GM08714 (cell line): ENCODE results near the gene PSMB7.

Experiments used
- H3K4me3 ChIP-seq: fragments of 200-500 bp; sonication (Bioruptor generic); 2 replicates; pipeline ENCODE4 v1.5.1; 2014; ENCODE audit warnings: mild to moderate bottlenecking, low read length, inconsistent platforms
- ZNF274 ChIP-seq: IDR thresholded peaks from 2 replicates; pipeline ENCODE4 v1.6.1; 2012; ENCODE audit warnings: mild to moderate bottlenecking, low read depth, low read length

Gene PSMB7

DNA sequence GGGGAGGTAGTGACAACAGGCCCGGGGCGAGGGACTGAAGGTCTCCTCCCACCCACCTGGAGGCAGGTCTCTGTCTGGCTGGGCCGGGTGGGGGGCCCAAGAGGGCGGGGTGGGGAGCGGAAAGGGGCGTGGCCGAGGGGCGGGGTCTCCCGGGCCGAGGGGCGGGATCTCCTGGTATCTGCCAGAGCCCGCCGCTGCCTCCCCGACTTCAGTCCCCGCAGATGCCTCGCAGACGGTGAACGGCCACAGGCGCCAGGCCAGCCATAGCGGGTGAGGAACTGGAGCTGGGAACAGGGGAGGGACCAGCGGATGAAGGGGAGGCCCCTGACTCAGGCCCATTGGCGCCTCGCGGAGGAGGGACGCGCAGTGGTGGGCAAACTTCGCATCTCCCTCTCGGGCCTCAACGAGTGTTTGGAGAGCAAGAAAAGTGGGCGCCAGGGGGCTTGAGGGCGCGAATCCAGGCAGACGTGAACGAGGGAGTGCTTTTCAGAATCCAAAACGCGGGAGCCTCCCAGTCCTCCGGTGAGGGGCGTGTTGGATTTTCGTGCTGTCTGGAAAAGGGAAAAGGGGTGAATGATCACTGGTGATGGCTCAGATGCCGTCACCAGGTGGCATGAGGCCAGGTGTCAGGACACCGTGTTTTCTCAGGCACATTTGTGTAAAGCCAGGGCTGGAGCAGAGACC lies 35.1 kb upstream of the PSMB7 start, which contains the start of gene ADGRD2:
Gene ADGRD2 (plus strand): TSS at position 211 of the 684 bp plus-strand sequence. CDS start 1,216 bp downstream, outside the sequence.
- no peak within 1 kb of the TSS for H3K4me3 ChIP-seq
- no peak for TF ChIP-seq ZNF274

DNA sequence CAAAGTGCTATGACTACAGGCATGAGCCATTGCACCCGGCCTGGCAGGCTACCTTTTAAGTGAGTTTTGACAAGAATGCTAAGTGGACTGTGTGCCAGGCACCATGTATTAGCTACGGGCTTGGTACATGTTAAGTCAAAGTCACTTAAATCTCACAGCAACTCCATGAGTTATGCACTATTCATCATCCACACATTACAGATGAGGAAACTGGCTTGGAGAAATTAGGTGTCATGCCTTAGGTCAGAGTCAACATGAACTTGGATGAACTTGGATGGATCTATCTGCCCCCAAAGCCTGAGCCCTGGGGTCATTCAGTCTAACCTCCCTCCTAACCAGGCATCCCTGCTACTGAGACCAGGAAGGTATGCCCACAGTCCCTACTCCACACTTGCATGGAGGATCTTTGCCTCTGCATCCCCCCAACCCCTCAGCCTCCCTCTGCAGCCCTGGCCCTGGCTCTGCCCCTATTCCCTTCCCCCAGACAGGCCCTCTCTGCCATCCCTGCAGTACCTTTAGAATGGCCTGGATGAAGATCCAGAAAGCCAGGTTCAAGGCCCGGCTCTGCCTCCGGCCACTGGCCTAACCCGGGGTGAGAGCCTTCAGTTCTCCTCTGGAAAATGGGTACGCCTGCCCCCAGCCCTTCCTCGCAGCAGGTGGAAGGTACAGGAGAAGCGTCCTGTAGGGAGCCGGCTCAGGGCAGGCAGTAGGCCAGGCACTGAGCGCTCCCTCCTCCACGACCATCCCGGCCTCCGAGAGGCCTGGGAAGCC lies 34.3 kb upstream of the PSMB7 start:
- no peak overlapping the region for H3K4me3 ChIP-seq
- TF ChIP-seq ZNF274: no peak

- TF ChIP-seq ZNF274: no peak
- no peak overlapping the region for H3K4me3 ChIP-seq
These were observed 32.8 kb upstream of the PSMB7 start for GRCh38 chr9:124448019-124448418.

- TF ChIP-seq ZNF274: no peak
- no peak overlapping the region for H3K4me3 ChIP-seq
These were observed 32.0 kb upstream of the PSMB7 start for GRCh38 chr9:124447297-124447661.

GRCh38 chr9:124444166-124444565 lies 28.9 kb upstream of the PSMB7 start:
- no peak overlapping the region for H3K4me3 ChIP-seq
- no peak for TF ChIP-seq ZNF274

DNA sequence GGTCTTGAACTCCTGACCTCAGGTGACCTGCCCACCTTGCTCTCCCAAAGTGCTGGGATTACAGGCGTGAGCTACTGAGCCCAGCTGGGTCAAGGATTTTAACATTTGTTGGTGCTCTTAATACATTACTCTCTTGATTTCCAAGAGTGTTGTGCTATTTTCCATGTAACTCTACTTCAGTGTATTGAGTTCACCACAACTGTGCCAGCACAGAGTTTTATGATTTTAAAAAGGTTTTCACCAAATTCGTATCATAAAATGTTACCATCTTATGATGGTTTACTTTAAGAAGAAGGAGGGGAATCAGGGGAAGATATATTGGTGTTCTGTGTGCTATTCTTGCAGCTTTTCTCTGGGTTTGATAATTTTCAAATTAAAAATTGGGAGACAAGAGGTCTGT lies 28.4 kb upstream of the PSMB7 start:
- H3K4me3 ChIP-seq: no peak overlapping the region
- no peak for TF ChIP-seq ZNF274

- no peak overlapping the region for H3K4me3 ChIP-seq
- TF ChIP-seq ZNF274: no peak
These were observed 27.6 kb upstream of the PSMB7 start for GRCh38 chr9:124442826-124443225.

DNA sequence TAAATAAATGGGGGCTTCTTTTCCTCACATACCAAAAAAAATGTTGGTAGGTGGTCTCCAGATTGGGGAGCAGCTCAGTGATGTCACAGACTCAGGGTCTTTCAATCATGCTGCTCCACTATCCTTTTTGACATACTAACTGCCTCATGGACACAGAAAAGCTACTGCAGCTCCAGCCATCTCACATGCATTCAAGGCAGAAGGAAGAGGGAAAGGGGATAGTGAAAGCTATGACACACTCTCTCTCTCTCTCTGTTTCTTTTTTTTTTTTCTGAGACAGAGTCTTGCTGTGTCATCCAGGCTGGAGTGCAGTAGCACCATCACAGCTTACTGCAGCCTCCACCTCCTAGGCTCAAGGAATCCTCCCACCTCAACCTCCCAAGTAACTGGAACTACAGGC lies 27.1 kb upstream of the PSMB7 start:
- TF ChIP-seq ZNF274: no peak
- no peak overlapping the region for H3K4me3 ChIP-seq

DNA sequence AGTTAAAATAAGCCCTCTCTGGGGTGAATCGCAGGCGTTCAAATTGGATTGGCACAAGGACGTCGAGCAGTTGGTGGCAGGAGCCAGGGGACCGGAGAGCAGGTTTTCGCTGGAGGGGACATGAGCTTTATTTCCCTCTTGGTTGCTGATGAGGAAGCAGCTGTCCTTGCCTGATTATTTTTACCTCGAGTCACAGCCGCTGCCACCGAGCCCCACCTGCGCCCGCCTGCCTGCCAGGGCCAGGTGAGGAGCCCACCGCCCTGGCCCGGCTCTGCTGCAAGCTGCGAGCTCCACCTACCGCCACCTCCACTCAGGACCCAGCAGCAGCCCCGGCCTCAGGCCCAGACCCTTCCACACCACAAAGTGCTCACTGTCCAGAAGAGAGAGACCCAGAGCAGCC lies 26.0 kb upstream of the PSMB7 start:
- H3K4me3 ChIP-seq: no peak overlapping the region
- TF ChIP-seq ZNF274: no peak

- no peak overlapping the region for H3K4me3 ChIP-seq
- no peak for TF ChIP-seq ZNF274
These were observed 25.5 kb upstream of the PSMB7 start for GRCh38 chr9:124440786-124441185.

GRCh38 chr9:124439686-124440243 lies 24.5 kb upstream of the PSMB7 start:
- TF ChIP-seq ZNF274: no peak
- H3K4me3 ChIP-seq: no peak overlapping the region

DNA sequence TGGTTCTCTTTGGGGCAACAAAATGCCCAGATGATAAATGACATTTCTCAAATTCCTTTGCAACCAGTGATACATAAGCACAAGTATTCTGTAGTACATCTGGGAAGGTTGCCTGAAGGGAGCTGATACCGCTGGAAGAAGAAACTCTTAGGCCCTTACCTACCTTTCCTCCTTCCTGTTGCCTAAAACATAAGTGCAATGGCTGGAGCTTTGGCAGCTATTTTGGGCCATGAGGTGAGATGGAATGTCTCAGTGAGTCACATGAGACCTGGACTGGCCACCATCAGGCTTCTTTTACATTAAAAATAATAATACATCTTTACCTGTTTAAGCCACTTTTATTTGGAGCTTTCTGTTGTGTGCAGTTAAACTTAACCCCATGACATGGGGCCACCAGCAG lies 23.8 kb upstream of the PSMB7 start:
- H3K4me3 ChIP-seq: no peak overlapping the region
- no peak for TF ChIP-seq ZNF274

DNA sequence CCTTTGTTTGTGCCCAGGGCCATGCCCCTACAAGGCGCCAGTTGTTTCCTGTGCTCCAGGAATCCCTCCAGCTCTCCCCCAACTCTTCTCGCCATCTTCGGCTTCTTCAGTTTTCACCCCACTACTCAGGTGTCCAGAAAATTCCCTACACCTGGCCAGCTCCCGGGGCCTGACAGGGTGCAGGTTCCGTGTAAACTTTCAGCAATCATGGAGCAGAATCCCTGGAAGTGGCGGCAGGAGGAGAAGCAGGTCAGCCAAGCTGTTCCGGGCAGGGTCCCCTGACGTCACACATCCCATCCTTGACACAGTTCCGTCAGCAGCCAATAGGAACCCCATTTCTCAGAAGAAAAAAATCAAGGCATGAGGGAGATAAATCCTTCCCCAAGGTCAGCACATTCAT lies 22.8 kb upstream of the PSMB7 start:
- no peak for TF ChIP-seq ZNF274
- H3K4me3 ChIP-seq: no peak overlapping the region

GRCh38 chr9:124437086-124437485 lies 21.8 kb upstream of the PSMB7 start:
- no peak overlapping the region for H3K4me3 ChIP-seq
- TF ChIP-seq ZNF274: no peak

DNA sequence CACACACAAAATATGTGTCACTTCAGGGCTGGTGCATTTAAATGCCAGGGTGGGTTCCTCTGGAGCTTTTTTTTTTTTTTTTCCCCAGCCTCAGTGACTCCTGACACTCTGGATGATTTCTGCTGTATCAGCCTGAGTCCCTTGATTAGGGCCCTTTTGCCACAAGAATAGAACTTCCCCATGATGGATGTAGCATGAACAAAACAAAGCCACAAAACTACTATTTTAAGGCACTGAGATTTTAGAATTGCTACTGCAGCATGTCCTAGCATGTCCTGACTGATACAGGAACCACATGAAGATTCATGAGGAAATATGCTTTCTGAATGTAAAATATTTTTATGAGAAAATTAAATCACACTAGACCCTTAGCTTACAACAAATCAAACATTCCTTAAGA lies 21.1 kb upstream of the PSMB7 start:
- no peak overlapping the region for H3K4me3 ChIP-seq
- TF ChIP-seq ZNF274: no peak
